Measurements from ENCODE around the gene BLTP2.
A peak's percentile ranks its signal among the peaks of the same experiment; 100 is the strongest.

Gene BLTP2

GRCh38 chr17:28675980-28676379, 31.0 kb upstream of the BLTP2 start (continued):
- TF ChIP-seq MEIS1 (CRISPR knock-in tag; IDR thresholded peaks at IDR 0.05; ENCODE audit: borderline replicate concordance) (no peak), ZNF239 (tag by site-specific recombination; IDR thresholded peaks at IDR 0.05) (peak; percentile 85), ZNF155 (tag by site-specific recombination; IDR thresholded peaks at IDR 0.05) (no peak)

- POLR2A ChIA-PET = interaction anchor here (0.9 to 2.2 kb wide), 3 partner anchors 14 to 44 kb away, joined by 3 to 13 read pairs (median 8); partner anchors contain the start of genes RPL23A, SDF2 and SUPT6H
- TF ChIP-seq ZNF394 (tag by site-specific recombination; IDR thresholded peaks at IDR 0.05; ENCODE audit: borderline replicate concordance) (no peak), ZFHX2 (tag by site-specific recombination; conservative IDR thresholded peaks at IDR 0.05) (no peak), ZSCAN30 (tag by site-specific recombination; IDR thresholded peaks at IDR 0.05) (no peak), SCRT2 (tag by site-specific recombination; IDR thresholded peaks at IDR 0.05) (no peak), ZEB2 (tag by site-specific recombination; IDR thresholded peaks at IDR 0.05) (no peak), OSR2 (tag by site-specific recombination; IDR thresholded peaks at IDR 0.05) (no peak), ZNF202 (tag by site-specific recombination; IDR thresholded peaks at IDR 0.05; ENCODE audit: borderline replicate concordance) (no peak), ZNF585B (tag by site-specific recombination; IDR thresholded peaks at IDR 0.05) (no peak), ZFP41 (tag by site-specific recombination; IDR thresholded peaks at IDR 0.05; ENCODE audit: borderline replicate concordance) (no peak), ZNF248 (tag by site-specific recombination; IDR thresholded peaks at IDR 0.05) (no peak), ZNF155 (tag by site-specific recombination; IDR thresholded peaks at IDR 0.05) (no peak), ZNF670 (tag by site-specific recombination; IDR thresholded peaks at IDR 0.05; ENCODE audit: low read depth) (no peak), ZNF19 (tag by site-specific recombination; IDR thresholded peaks at IDR 0.05; ENCODE audit: low read depth) (no peak), KLF9 (tag by site-specific recombination; IDR thresholded peaks at IDR 0.05; ENCODE audit: low read depth) (no peak), YY2 (tag by site-specific recombination; IDR thresholded peaks at IDR 0.05) (no peak), ZNF112 (tag by site-specific recombination; IDR thresholded peaks at IDR 0.05) (no peak), ZNF558 (tag by site-specific recombination; IDR thresholded peaks at IDR 0.05) (no peak), ZNF354C (tag by site-specific recombination; IDR thresholded peaks at IDR 0.05; ENCODE audit: borderline replicate concordance, low read depth) (no peak), ZNF341 (tag by site-specific recombination; IDR thresholded peaks at IDR 0.05; ENCODE audit: low read depth) (no peak), ZNF639 (tag by site-specific recombination; IDR thresholded peaks at IDR 0.05) (no peak)
- H3K9me3 ChIP-seq (ENCODE audit: control insufficient read depth, insufficient read depth, low read depth, low read length) = no peaks in the 10 kb centered on the region
- H3K36me3 ChIP-seq (ENCODE audit: control insufficient read depth in 2 of 2, insufficient read depth in 1 of 2, low read length in 2 of 2) = peaks cover 90 to 95% of the 10 kb centered on the region in 2 experiments
- CTCF ChIA-PET = interaction anchor here (0.7 to 1.9 kb wide), 11 partner anchors 14 to 135 kb away, joined by 3 to 18 read pairs (median 3); partner anchors contain the start of genes SDF2 and SUPT6H
- H3K4me1 ChIP-seq (ENCODE audit: control insufficient read depth, insufficient read depth, low read length) = no peaks in the 10 kb centered on the region
- H3K4me3 ChIP-seq (ENCODE audit: low read depth, low read length) = no peak overlapping the region
- H3K27ac ChIP-seq (ENCODE audit: extremely low read depth, low read depth, low read length) = no peak overlapping the region
Measured at GRCh38 chr17:28675490-28675889, 30.5 kb upstream of the BLTP2 start.

- no peak overlapping the region for H3K27ac ChIP-seq (ENCODE audit: extremely low read depth, low read depth, low read length)
- no peaks in the 10 kb centered on the region for H3K9me3 ChIP-seq (ENCODE audit: control insufficient read depth, insufficient read depth, low read depth, low read length)
- H3K4me3 ChIP-seq (ENCODE audit: low read depth, low read length) = no peak overlapping the region
- H3K4me1 ChIP-seq (ENCODE audit: control insufficient read depth, insufficient read depth, low read length) = no peaks in the 10 kb centered on the region
- CTCF ChIA-PET = interaction anchor here (0.7 to 3.2 kb wide), 2 partner anchors 23 to 25 kb away, joined by 3 to 15 read pairs; partner anchors contain the start of gene BLTP2
- TF ChIP-seq ELK4 (IDR thresholded peaks at IDR 0.05; ENCODE audit: borderline replicate concordance, low read depth, low read length) (no peak), ZNF837 (tag by site-specific recombination; IDR thresholded peaks at IDR 0.05) (no peak)
- H3K36me3 ChIP-seq (ENCODE audit: control insufficient read depth in 2 of 2, insufficient read depth in 1 of 2, low read length in 2 of 2) = peaks cover 75 to 87% of the 10 kb centered on the region in 2 experiments
- POLR2A ChIA-PET = interaction anchor here (0.9 kb wide), 1 partner anchor 50 kb away, joined by 3 read pairs; the partner anchor contains the start of gene RPL23A
Measured at GRCh38 chr17:28669918-28670317, 25.0 kb upstream of the BLTP2 start.
